K562 (cell line): Measurements from ENCODE around the gene USF2. TPM values are rescaled to one million over a fixed set of nuclear protein-coding genes. Genes with fewer than 3 reads are reported as not detected.
A peak's percentile ranks its signal among the peaks of the same experiment; 100 is the strongest.

Experiments used
- AFF4 ChIP-seq: sonication (generic); formaldehyde crosslinking; IDR thresholded peaks from 2 replicates; pipeline ENCODE4 v1.8.0; 2023; ENCODE audit warnings: mild to moderate bottlenecking, missing genetic modification reagents
- CEBPB ChIP-seq: fragments of 450-650 bp; IDR thresholded peaks from 2 replicates; pipeline ENCODE4 v1.6.1; 2016; ENCODE audit warnings: missing genetic modification characterization, missing compliant biosample characterization
- DPF2 ChIP-seq: fragments of 450-650 bp; IDR thresholded peaks from 2 replicates; pipeline ENCODE4 v1.6.1; 2016
- ERF ChIP-seq: fragments of 450-650 bp; formaldehyde crosslinking; IDR thresholded peaks from 2 replicates; pipeline ENCODE4 v1.4.0; 2020; ENCODE audit warnings: mild to moderate bottlenecking, mixed read lengths
- HLTF ChIP-seq: fragments of 450-650 bp; IDR thresholded peaks from 2 replicates; pipeline ENCODE4 v1.6.1; 2016
- JUND ChIP-seq, 2 experiments: IDR thresholded peaks; 2 replicates in 1 of 2; 3 replicates in 1 of 2; pipeline ENCODE4 v1.6.1; 2011; ENCODE audit warnings: borderline replicate concordance in 2 of 2, low read depth in 2 of 2, low read length in 2 of 2, improper control_type of control experiment in 1 of 2, missing biosample characterization in 1 of 2, missing genetic modification characterization in 1 of 2, missing genetic modification reagents in 1 of 2
- NFATC3 ChIP-seq: fragments of 450-650 bp; IDR thresholded peaks from 2 replicates; pipeline ENCODE4 v1.6.1; 2017; ENCODE audit warnings: mild to moderate bottlenecking
- NR2C2 ChIP-seq, 2 experiments: fragments of 200-800 bp in 1 of 2; sonication (Bioruptor generic) in 1 of 2; sonication (generic) in 1 of 2; formaldehyde crosslinking in 1 of 2; IDR thresholded peaks; 2 replicates each; pipeline versions ENCODE4 v1.6.1 to v1.8.0; 2016 to 2022; ENCODE audit warnings: mild to moderate bottlenecking in 1 of 2, missing compliant biosample characterization in 1 of 2, missing genetic modification characterization in 1 of 2, missing genetic modification reagents in 1 of 2
- PRMT5 ChIP-seq: sonication (generic); formaldehyde crosslinking; IDR thresholded peaks from 2 replicates; pipeline ENCODE4 v1.5.0; 2020; ENCODE audit warnings: missing genetic modification reagents
- STAT5B ChIP-seq: fragments of 250-450 bp; sonication (Bioruptor Pico); IDR thresholded peaks from 2 replicates; pipeline ENCODE4 v1.8.0; 2021; ENCODE audit warnings: mild to moderate bottlenecking, inconsistent platforms
- ZNF184 ChIP-seq: sonication (generic); formaldehyde crosslinking; IDR thresholded peaks from 2 replicates; pipeline ENCODE4 v1.5.0; 2020; ENCODE audit warnings: missing genetic modification reagents
- ZNF75A ChIP-seq: fragments of 450-650 bp; formaldehyde crosslinking; IDR thresholded peaks from 2 replicates; pipeline ENCODE4 v1.4.0; 2020; ENCODE audit warnings: mild to moderate bottlenecking
- polyA plus RNA-seq, 8 experiments: library from polyadenylated mRNA; depleted of rRNA in 4 of 8; stranded (reverse) in 5 of 8; unstranded in 3 of 8; fragments of >200 nt; fragmentation: Nextera tagmentation in 2 of 8; fragmentation: Illumina TruSeq in 1 of 8; extraction: Ambion mirVana in 2 of 8; extraction: Trizol in 1 of 8; gene quantifications; 2 replicates each; pipeline versions ENCODE4 v1.2.1 to v1.2.3, GENCODE V29; 2011 to 2014; ENCODE audit warnings: inconsistent platforms in 1 of 8, missing spikeins in 1 of 8
- total RNA-seq, 7 experiments: library from RNA; depleted of rRNA in 6 of 7; stranded (reverse); fragments of >200 nt in 6 of 7; fragmentation: Illumina TruSeq in 2 of 7; extraction: Trizol in 2 of 7; gene quantifications; 2 replicates each; pipeline versions ENCODE4 v1.2.1 to v1.2.3, GENCODE V29; 2011 to 2021; ENCODE audit warnings: low replicate concordance in 1 of 7

Gene USF2
- total and polyA plus RNA-seq, 9 of the 15 experiments (the other 6 are each of a cell fraction or from before 2014, with no cell fraction given): 0.27 to 93.7 (median 58.4) TPM

- TF ChIP-seq PRMT5 (CRISPR knock-in tag) (no peak), HLTF (peak; percentile 97), ZNF184 (CRISPR knock-in tag) (no peak), JUND (IDR thresholded peaks at IDR 0.05; ENCODE audit: borderline replicate concordance, low read depth, low read length) (peak; percentile 69), JUND (tag; IDR thresholded peaks at IDR 0.05; ENCODE audit: borderline replicate concordance, low read depth, low read length) (peak; percentile 70; the same call in 1 of the 3 replicates), NR2C2 (CRISPR knock-in tag; IDR thresholded peaks at IDR 0.05) (no peak), NR2C2 (tag; IDR thresholded peaks at IDR 0.05) (peak; percentile 83; the same call in 1 of the 2 replicates), NFATC3 (0 out of 2 replicates have a peak, but pooled peaks have one; percentile 48), STAT5B (no peak), DPF2 (peak; percentile 90), ERF (CRISPR knock-in tag) (no peak), AFF4 (CRISPR knock-in tag) (no peak; the same call in 1 of the 2 replicates), ZNF75A (CRISPR knock-in tag) (no peak), CEBPB (no peak)
Measured at GRCh38 chr19:35247526-35248309, 21.0 kb upstream of the USF2 start (continued).
